Hippocampal formation (tissue), 2 donors: ENCODE results near the gene OTULIN.

Experiments used
- DNase-seq, 2 donors: peaks; one replicate each; lab custom pipeline; 2025; lab: John Stamatoyannopoulos, UW

OTULIN gene

DNA sequence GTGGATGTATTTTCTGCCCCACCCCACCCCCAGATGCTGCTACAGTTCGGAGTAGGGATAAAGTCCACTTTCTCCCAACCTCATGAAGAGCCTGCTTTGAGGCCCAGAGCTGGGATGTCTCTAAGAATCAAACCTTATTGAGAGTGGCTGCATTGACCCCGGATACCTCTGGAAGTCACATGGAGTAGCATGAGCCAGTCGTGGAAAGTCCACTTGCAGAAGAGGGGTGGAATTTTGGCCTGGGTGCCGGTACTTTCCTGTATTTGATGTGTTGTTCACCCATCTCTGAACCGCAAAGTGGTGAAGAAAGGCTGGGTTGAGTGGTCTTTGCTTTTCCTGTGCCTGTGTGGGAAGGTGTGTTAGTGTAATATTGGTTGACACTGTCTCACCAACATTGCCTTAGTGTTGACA, 3.7 kb downstream of the OTULIN start:
- no peak for DNase-seq

GRCh38 chr5:14669415-14669814, 4.9 kb downstream of the OTULIN start:
- no peak for DNase-seq

DNA sequence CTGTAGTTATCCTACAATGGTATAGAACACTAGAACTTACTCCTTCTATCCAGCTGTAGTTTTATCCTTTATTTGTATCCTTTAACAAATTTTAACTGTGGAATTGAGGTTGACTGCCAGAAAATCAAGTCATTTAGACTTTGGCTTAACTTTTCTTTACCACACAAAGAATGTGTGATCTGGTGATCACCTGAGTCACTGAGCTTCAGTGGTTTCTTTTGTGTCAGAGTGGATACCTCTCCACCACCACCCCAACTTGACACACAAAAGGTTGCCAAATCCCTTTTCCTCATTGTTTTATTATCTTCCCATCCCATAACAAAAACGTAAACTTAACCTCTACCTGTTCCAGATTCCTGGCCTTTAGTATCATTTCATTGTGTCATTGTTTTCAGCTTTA, 5.5 kb downstream of the OTULIN start:
- no peak for DNase-seq

GRCh38 chr5:14671414-14671813, 6.9 kb downstream of the OTULIN start:
- DNase-seq = no peak

GRCh38 chr5:14672082-14672481, 7.6 kb downstream of the OTULIN start:
- no peak for DNase-seq

DNA sequence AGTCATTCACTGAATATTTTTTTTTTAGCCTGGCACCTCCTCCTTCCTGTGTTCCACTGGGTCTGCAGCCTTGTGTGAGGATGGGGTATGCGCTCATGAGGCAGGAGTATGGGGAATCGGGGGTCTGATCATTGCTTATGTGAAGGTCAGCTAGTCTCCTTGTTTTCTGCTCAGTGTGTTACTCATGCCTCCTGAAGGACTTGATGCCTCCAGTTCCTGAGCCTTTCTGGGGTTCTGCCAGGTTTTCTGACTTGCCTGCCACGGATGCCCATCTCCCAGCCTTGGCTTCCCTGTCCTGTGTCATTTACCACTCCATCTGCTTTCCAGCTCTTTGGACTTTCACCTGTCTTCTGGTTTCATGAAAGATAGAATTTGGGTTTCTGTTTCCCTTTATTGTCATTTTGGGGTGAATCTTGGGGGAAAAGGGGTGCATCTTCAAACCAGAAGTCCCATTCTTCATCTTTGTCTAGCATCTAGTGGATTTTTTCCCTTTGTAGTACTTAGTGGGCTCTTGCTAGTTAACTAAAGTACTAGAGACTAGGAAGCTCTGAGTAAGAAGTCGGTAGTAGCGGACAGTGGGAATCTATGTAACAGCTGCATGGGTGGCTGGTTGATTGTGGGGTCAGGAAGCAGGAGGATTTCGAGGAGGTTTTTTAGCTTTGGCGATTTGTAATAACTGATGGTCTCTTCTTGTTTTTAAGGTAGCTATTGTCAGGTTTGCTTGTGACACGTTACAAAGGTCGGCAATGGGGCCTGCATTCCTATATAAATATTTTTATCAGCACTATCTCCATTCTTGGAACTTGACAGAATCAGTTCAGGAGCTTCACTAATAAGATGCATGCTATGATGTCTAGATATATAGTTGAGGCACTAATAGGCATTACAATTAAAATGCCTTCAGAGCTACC, 8.2 kb downstream of the OTULIN start:
- no peak for DNase-seq

DNA sequence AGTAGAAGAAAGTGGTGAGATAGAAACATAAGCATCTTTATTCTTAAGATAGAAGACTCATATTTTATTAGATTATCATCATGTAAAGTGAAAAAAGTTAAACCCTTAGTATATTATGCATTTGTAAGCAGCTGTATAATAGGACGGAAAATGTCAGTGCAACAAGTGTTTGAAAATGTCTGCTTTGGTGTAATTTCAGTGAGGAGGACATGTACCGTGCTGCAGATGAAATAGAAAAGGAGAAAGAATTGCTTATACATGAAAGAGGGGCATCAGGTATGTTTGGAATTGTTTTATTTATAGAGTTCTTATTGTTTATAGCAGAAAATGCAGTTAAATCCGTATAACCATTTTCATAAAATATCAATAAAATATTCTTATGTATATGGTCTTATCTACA, 8.9 kb downstream of the OTULIN start:
- no peak for DNase-seq

DNA sequence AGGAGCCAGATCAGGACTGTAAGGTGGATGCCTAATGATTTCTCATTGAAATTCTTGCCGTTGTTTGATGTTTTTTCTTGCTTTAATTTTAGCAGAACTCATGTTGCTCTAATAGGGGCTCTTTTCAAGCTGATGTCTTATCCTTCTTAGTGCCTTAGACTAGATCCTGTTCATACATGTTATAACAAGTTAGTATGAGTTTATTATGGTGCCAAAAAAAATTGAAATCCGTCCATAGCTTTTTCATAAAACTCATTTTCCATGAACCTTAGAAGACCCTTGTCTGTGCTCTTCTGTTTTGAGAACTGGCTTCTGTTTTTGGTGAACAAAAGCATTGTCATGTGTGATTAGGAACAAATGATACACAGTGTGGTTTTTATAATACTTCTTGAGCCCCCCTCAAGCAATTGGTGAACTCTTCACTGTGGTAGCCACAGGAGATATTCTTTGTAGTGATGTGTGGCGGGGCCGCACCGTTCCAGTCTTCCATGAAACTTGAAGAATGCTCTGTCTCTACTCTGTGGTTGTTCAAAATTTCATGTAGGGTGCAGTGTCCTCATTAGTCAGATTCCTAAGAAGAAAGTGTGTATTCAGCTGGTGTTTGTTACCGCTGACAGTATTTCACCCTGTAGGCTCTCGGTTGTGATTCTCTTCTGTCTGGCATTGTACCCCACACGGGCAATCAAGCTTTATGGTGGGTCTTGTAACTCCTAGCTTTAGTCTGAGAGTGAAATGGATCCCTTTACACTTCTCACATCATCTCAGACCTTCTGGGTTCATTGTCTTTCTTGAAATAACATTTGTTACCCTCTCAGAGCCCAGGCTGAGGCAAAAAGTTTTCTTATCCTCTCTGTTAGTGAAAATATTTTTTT, 10.7 kb downstream of the OTULIN start:
- no peak for DNase-seq

- DNase-seq = no peak
These were observed 11.4 kb downstream of the OTULIN start for GRCh38 chr5:14675865-14676300.

GRCh38 chr5:14676320-14676719, 11.8 kb downstream of the OTULIN start:
- DNase-seq = no peak

DNA sequence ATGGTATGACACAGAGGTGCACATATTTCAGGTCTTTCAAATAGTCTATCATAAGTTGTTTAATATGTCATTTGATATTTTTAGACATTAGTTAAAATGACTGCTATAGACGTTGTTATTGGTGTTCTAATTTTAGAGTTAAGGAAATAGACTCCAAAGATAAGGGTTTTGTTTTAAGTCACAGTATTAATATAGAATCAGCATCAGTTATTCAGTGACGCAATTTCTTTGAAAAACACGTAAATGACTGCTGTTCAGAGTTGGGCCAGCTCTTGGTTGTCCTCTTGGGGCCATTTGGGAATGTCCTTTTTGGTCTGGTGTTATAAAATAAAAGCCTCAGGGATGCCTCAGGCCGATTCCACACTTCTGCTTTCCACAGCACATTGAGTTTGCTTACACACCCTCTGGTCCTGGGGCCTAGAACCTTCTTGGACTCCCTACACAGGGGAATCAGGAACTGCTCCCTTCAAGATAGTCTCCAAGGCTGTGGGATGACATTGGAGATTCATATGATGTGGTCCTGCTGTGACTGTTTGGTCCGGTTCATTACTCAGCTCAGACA, 14.3 kb downstream of the OTULIN start:
- no peak for DNase-seq

DNA sequence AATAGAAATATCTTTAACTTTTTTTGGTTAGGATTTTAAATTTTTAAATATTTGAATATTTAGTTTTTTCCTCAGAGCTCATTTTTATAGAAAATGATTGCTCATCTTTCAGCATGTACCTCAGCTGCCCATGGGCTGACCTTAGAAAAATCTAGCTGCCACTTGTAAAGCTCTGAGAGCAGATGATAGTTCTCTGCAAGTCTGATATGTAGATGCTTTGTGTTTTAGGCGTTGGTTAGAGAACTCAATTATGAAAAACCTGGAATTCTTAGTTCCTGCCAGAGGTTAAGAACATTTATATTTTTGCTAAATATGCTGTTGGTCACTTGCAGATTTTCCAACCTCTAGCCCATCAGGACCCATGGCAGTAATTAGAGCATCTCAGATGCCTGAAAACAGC, 15.1 kb downstream of the OTULIN start:
- DNase-seq = no peak

DNA sequence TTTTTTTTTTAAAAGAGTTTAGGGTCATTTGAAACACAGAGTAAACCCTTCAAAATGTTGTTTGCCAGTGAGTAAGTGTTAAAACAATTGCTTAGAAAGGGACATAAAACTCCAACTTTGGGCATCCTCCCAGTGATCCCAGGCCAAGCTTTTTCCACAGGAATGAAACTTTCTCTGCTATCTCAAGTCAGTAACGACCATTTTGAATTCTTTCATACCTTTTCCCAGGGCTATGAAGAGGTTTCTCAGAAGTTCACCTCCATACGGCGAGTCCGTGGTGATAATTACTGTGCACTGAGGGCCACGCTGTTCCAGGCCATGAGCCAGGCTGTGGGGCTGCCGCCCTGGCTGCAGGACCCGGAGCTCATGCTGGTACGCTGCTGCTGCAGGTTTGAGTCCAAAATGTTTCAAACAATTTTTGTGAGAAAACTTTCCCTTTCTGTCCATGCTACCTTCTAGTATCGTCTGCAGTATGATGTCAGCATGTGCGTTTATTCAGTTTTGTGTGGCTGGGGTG, 16.8 kb downstream of the OTULIN start:
- DNase-seq = no peak

DNA sequence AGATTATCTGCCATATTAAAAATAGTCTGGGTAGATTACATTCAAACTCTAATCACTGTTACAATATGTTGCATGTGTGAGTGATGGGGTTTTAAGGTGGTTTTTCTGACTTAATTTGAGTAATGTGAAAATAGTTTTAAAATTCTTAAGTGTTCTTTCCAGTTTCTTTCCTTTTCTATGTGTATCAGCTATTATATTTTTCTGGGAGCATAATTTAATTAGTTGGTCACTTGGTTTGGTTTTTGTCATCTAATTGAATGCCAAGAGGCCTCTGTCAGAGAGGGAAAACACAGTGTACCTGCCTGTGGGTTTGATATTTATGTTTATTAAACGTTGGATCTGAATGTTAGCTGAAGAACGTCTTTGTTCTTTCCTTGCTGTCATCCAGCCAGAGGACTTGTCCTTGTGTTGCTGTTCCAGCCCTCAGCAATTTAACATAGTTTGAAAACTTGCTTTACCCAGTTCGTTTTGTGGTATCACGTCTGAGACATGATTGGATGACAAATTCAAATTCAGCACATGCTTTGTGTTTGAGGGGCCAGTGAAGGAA, 19.5 kb downstream of the OTULIN start:
- DNase-seq = peak in 1 of 2 donors; percentile 15

DNA sequence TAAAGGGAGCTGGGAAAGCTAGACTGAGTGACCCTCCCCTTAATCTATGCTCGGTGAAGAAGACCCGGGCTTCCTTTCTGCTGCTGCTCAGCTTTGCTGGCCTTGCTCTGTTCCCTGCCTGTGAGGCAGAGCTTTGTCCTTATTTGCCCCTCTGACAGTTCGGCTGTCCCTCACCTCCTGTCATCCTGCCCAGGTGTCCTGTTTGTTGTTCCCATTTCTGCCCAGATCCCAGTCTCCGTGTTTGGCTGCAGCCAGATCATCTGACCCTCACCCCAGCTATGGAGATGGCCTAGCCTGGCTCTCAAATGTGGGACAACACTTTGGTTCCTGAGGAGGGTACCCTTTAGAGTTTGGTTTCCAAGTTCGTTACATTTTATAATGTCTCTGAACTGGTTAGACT, 20.2 kb downstream of the OTULIN start:
- no peak for DNase-seq

DNA sequence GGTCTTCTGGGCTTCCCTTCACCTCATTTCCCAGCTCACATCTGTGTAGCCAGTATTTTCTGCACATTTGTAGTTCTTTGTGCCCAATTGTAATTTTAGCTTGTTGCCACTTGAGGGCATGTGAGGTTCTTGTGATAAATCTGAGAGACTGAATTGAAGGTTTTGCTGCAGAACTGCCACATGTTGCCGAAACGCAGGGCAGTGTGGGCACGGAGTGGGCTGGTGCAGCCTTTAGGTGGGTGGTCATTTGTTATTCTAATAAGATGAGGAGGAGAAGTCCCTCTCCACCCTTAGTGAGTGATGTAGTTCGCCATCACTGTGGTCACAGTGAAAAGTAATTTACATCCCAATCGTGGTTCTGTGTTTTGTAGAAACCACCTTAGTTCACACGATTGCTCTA, 21.2 kb downstream of the OTULIN start:
- peak; percentile 37 to 81 for DNase-seq

GRCh38 chr5:14686517-14686916, 22.0 kb downstream of the OTULIN start:
- DNase-seq = no peak

- no peak for DNase-seq
These were observed 22.6 kb downstream of the OTULIN start for GRCh38 chr5:14687023-14687665.

DNA sequence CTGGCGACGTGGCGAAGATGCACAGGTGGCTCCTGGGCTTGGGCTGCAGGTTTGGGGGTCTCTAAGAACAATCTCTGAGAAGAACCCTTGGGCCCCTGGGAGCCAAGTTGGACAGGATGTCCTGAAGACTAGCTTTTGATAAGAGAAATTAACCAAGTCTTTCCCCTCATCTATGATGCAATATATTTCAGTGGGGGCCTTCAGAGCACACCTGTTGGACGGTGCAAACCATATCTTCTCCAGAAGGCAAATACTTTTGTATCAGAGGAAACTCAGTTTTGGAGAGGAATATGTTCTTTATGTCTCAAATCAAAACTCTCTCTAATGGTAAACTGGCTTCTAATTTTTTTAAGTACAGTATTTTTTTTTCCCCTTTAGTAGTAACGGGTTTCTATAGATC, 28.6 kb downstream of the OTULIN start:
- no peak for DNase-seq

DNA sequence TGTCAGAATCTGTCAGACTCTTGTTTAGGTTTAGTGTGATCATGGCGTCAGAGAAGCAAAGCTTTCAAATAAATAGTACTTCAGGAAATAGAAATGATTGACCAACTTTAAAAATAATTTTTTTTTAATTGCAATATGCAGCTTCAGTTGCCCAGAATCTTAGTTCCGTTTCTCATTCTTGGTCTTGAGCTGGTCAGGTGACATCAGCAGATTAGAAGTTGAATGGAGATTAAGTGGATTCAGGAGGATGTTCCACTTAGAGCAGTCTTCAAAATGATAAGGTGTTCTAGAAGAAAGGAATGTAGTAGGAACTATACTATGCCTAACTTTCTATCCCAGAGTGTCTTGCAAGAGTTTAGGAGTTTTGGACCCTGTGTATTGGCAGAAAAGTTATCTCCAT, 30.6 kb downstream of the OTULIN start:
- no peak for DNase-seq

DNA sequence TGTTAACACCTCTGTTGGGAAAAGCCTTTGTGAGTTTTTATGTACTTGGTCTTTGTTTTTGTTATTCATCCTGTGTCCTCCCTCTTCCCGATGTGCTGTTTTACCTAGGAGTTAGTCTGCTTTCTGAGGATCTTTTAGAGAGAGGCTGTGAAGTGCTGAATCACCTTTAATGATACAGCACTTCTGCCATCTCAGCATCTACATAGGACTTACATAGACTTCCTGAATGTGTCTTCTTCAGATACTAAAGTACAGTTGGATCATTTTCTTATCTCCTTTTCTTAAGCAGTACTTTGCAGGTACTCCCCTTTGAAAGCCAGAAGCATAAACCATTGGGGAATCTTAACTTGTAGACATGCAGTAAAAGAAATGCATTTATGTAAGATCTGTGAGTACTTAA, 31.5 kb downstream of the OTULIN start:
- no peak for DNase-seq

DNA sequence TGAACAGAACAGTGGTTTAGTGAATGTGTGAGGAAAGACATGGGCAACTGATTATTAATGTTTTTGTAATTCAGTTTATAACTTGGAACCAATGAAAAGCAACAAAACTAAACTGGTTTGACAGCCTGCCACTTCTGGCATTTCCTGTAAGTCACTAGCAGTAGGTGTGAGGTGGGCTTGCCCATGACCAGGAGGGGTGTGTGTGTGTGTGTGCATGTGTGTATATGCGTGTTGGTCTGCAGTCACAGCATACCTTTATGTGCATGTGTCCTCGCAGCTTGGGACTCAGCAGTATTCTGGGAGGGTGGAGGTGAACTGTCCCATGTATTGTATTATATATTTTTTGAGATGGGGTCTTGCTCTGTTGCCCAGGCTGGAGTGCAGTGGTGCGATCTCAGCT, 32.3 kb downstream of the OTULIN start:
- no peak for DNase-seq
